ENCODE results near the gene COASY. TPM values are rescaled to one million over a fixed set of nuclear protein-coding genes. Genes with fewer than 3 reads are reported as not detected.

COASY gene
- 40.8 TPM for polyA plus RNA-seq (2012; ENCODE audit: missing spikeins)

GRCh38 chr17:42561897-42562387 is at the start of gene COASY:
Gene COASY (plus strand): TSS chr17:42562148. CDS start chr17:42562623, 475 bp downstream.
- TF ChIP-seq POLR2AphosphoS5 (IDR thresholded peaks at IDR 0.05; ENCODE audit: low read depth, low read length) (peak; percentile 84), TAF1 (IDR thresholded peaks at IDR 0.05; ENCODE audit: borderline replicate concordance, low read depth, low read length) (peak; percentile 85), POLR2A (IDR thresholded peaks at IDR 0.05; ENCODE audit: low read depth, low read length) (peak; percentile 87)
- peak; percentile 93 for FAIRE-seq

GRCh38 chr17:42512246-42512645 is 49.7 kb upstream of the COASY start:
- TF ChIP-seq TAF1 (IDR thresholded peaks at IDR 0.05; ENCODE audit: borderline replicate concordance, low read depth, low read length): no peak
- no peak for TF ChIP-seq POLR2AphosphoS5 (IDR thresholded peaks at IDR 0.05; ENCODE audit: low read depth, low read length)
- TF ChIP-seq POLR2A (IDR thresholded peaks at IDR 0.05; ENCODE audit: low read depth, low read length): no peak
- no peak for FAIRE-seq
- no peak for DNase-seq (ENCODE audit: insufficient read length)

More at GRCh38 chr17:42561897-42562387, at the start of gene COASY:
- DNase-seq (ENCODE audit: insufficient read length): peak; percentile 98

DNA sequence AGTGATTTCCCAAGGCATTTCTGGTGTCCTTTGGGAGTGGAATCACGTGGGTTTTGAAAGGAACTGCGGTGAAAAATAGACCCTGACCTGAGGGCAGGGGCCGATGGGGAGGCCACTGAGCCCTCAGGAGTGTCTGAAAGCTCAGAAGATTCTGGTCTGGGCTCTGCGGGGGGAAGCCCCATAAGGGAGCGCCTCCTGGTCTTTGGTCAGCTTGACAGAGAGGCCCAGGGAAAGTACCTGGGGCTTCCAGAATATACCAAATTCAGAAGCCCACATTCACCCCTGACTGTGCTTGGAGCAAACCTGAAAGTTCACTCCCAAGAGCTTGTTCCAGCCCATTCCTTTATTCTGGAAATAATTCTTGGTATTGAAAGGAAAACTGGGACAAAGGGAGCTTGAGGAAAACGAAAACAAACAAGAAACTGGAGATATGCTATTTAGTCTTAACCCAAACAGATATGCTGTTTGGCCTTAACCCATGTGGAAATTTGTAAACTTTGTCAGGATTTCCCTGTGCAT is 49.2 kb upstream of the COASY start:
- TF ChIP-seq TAF1 (IDR thresholded peaks at IDR 0.05; ENCODE audit: borderline replicate concordance, low read depth, low read length) (no peak), POLR2AphosphoS5 (IDR thresholded peaks at IDR 0.05; ENCODE audit: low read depth, low read length) (no peak), POLR2A (IDR thresholded peaks at IDR 0.05; ENCODE audit: low read depth, low read length) (no peak)
- peak; percentile 64 for DNase-seq (ENCODE audit: insufficient read length)
- peak; percentile 71 for FAIRE-seq

GRCh38 chr17:42513686-42514085 is 48.3 kb upstream of the COASY start:
- FAIRE-seq (no peak), DNase-seq (ENCODE audit: insufficient read length) (no peak)
- TF ChIP-seq POLR2A (IDR thresholded peaks at IDR 0.05; ENCODE audit: low read depth, low read length) (no peak), TAF1 (IDR thresholded peaks at IDR 0.05; ENCODE audit: borderline replicate concordance, low read depth, low read length) (no peak)

GRCh38 chr17:42514279-42514678 is 47.7 kb upstream of the COASY start:
- no peak for TF ChIP-seq TAF1 (IDR thresholded peaks at IDR 0.05; ENCODE audit: borderline replicate concordance, low read depth, low read length)
- TF ChIP-seq POLR2AphosphoS5 (IDR thresholded peaks at IDR 0.05; ENCODE audit: low read depth, low read length): no peak
- TF ChIP-seq POLR2A (IDR thresholded peaks at IDR 0.05; ENCODE audit: low read depth, low read length): no peak
- no peak for FAIRE-seq
- DNase-seq (ENCODE audit: insufficient read length): no peak

- DNase-seq (ENCODE audit: insufficient read length) (no peak), FAIRE-seq (no peak)
- TF ChIP-seq POLR2AphosphoS5 (IDR thresholded peaks at IDR 0.05; ENCODE audit: low read depth, low read length): no peak
- no peak for TF ChIP-seq TAF1 (IDR thresholded peaks at IDR 0.05; ENCODE audit: borderline replicate concordance, low read depth, low read length)
- no peak for TF ChIP-seq POLR2A (IDR thresholded peaks at IDR 0.05; ENCODE audit: low read depth, low read length)
Measured at GRCh38 chr17:42514867-42515266, 47.1 kb upstream of the COASY start.

- DNase-seq (ENCODE audit: insufficient read length): peak; percentile 73
- TF ChIP-seq TAF1 (IDR thresholded peaks at IDR 0.05; ENCODE audit: borderline replicate concordance, low read depth, low read length) (no peak), POLR2AphosphoS5 (IDR thresholded peaks at IDR 0.05; ENCODE audit: low read depth, low read length) (no peak), POLR2A (IDR thresholded peaks at IDR 0.05; ENCODE audit: low read depth, low read length) (no peak)
- peak; percentile 72 for FAIRE-seq
Measured at GRCh38 chr17:42517516-42517915, 44.4 kb upstream of the COASY start.

DNA sequence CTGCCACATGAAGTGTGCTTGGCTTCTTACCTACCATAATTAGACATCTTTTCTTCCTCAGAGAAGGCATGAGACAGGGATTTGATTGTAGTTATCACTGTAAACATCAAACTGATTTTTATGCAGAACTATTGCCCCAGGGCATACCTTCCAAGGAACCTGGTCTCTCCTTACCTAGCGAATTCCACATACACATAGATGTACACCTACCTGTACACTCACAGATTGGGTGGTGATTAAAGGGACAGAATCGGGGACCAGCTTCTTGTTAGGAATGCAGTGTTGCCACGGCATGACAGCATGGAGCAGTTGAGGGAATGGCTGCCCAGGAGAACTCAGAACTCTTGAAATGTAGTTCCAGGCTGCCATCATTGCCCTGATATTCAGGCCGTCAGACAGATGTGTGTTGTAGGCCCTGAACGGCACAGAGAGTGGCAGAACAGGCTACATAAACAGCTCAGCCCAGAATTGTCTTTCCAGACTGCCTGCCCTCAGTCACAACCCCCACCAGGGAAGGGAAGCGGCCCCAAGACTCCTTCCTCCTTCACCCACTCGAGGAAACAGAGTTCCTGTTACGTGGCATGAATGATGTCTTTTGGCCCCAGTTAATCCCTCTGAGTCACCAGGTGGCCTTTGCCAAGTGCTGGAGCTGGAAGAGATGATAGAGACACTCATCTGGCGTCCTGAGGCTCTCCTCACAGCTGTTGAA is 43.7 kb upstream of the COASY start:
- DNase-seq (ENCODE audit: insufficient read length): no peak
- FAIRE-seq: no peak
- TF ChIP-seq POLR2AphosphoS5 (IDR thresholded peaks at IDR 0.05; ENCODE audit: low read depth, low read length): no peak
- TF ChIP-seq TAF1 (IDR thresholded peaks at IDR 0.05; ENCODE audit: borderline replicate concordance, low read depth, low read length): no peak
- TF ChIP-seq POLR2A (IDR thresholded peaks at IDR 0.05; ENCODE audit: low read depth, low read length): no peak

GRCh38 chr17:42518755-42519545 is 43.0 kb upstream of the COASY start:
- FAIRE-seq (no peak), DNase-seq (ENCODE audit: insufficient read length) (no peak)
- TF ChIP-seq POLR2AphosphoS5 (IDR thresholded peaks at IDR 0.05; ENCODE audit: low read depth, low read length) (no peak), POLR2A (IDR thresholded peaks at IDR 0.05; ENCODE audit: low read depth, low read length) (no peak), TAF1 (IDR thresholded peaks at IDR 0.05; ENCODE audit: borderline replicate concordance, low read depth, low read length) (no peak)

DNA sequence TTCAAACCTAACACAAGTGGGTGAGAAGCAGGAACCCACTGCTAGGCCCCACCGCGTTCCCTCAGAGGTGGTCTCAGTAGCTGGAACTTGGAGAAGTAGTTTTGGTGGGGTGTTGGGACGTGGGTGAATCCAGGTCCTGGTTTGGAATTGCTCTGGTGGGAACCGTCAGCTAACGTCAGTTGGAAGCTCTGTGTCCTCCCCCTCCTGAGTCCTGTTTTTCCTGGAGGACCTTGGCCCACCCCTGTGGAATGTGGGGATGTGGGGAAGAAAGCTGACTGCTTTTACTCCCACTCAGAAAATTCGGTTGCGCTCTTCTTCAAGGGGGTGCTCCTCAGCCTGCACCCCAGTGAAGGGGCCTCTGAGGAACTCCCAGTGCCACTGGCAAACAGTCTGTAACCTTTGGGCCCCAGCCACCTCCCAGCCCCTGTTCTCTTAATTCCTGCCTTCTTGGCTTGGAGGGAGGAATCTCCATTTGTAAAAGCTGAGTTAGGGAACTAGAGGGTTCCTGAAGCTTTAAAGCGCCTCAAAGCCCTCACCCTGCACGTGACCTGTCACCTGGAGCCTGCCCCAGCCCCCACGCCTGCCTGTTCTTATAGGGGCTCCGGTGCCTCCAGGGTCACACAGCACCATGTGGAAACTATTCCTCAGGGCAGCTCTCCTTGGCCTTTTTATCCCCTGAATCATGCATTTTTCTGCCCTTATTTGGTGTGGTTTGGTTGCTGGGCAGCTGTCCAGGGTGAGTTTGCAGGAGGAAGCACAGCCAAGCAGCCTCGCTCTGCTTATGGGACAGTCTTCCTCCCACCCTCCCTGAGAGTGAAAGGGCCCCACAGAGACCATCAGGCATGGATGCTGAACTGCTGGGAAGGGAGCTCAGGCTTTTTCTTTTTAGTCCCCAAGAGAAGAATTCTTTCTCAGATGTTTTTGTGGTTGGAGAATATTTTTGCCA is 42.1 kb upstream of the COASY start:
- FAIRE-seq (no peak), DNase-seq (ENCODE audit: insufficient read length) (no peak)
- TF ChIP-seq POLR2AphosphoS5 (IDR thresholded peaks at IDR 0.05; ENCODE audit: low read depth, low read length): no peak
- TF ChIP-seq POLR2A (IDR thresholded peaks at IDR 0.05; ENCODE audit: low read depth, low read length): no peak
- no peak for TF ChIP-seq TAF1 (IDR thresholded peaks at IDR 0.05; ENCODE audit: borderline replicate concordance, low read depth, low read length)

Data from GM12892 (cell line).